GM19372 (cell line): ENCODE results near the gene ALPP.
"Not testable (repeated sequence)": the region's sequence is repeated elsewhere in the genome, so short reads cannot be mapped to it uniquely, and the experiment has no call there.

Experiments
- ATAC-seq: cut with Tn5 transposase; IDR thresholded peaks from one replicate; pipeline ENCODE4 v1.9.1; 2021; ENCODE audit warnings: mild to moderate bottlenecking, low read depth, moderate library complexity; ENCODE audit not compliant: unreplicated experiment

The ALPP gene

GRCh38 chr2:232363064-232363783 lies 15.3 kb upstream of the ALPP start:
- ATAC-seq: not testable (repeated sequence)

GRCh38 chr2:232363784-232364615 lies 14.6 kb upstream of the ALPP start:
- no peak for ATAC-seq

- not testable (repeated sequence) for ATAC-seq
Observed at GRCh38 chr2:232364806-232365594, 13.6 kb upstream of the ALPP start.

DNA sequence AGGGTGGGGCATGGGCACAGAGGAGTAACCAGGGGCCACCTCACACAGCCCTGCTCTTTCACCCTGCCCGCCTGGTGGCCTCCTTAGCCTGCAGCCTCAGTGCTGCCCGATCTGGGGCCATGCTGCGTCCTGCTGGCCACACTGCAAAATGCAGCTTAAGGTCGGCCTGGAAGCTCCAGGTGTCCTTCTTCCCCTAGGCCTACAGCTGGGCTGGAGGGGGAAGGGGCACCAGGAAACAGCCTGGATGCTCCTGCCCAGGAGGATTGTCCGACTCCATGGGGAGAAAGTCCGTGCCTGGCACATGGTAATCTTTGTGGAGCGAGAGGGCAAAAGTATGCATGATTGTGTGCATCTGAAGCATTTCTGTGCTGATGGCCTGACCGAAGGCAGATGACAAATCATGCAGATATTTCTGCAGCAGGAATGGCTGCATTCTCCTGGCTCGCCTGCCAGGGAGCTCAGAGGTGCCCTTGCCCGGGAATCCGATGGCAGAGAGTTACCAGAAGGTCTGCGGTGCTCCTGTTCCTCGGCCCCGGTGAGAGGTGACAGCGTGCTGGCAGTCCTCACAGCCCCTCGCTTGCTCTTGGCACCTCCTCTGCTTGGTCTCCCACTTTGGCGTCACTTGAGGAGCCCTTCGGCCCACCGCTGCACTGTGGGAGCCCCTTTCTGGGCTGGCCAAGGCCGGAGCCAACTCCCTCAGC lies 12.8 kb upstream of the ALPP start:
- ATAC-seq: no peak

GRCh38 chr2:232366461-232366860 lies 12.1 kb upstream of the ALPP start:
- not testable (repeated sequence) for ATAC-seq

DNA sequence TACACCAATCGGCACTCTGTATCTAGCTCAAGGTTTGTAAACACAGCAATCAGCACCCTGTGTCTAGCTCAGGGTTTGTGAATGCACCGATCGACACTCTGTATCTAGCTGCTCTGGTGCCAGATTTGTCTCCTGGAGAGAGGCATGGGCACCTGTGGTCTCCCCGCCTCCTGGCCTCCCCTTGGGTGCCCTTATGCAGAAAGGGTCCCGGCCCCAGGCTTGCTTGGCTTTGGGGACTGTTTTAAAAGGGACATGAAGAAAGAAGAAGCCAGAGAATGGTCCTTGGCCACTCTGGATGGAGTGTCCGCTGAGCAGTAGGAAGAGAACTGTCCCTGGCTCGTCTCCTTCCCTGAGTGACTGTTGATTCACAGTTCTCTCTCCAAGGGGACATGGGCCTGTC lies 11.5 kb upstream of the ALPP start:
- ATAC-seq: no peak

DNA sequence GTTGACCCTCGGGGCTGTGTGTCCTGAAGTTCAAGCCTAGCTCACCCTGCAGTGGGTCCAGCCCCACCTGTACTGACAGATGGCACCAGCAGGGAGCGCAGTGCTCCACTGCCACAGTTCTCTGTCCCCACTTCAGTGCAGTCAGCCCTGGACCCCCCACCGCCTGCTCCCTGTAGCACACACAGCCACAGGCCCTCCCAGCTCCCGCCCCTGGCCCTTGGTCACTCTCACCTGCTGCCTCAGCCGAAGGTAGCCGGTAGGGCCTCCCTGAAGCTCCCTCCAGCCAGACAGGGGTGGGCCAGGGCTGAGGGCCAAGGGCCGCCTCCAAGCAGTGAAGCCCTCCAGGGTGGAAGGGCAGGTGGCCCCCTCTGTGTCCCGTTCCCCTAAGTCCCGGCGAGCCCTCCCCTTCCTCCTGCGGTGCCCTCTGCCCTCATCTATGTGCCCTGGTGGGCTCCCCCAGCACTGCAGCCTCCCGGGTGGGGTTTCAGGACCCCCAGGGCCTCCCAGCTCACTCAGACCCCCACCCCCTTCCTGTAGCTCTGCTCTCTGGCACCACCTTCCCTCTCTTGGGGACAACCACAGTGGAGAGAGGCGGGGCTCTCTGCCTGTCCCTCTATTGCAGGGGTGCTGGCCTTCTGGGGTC lies 10.8 kb upstream of the ALPP start:
- ATAC-seq: no peak

- no peak for ATAC-seq
Observed at GRCh38 chr2:232368311-232368731, 10.2 kb upstream of the ALPP start.

- no peak for ATAC-seq
Observed at GRCh38 chr2:232369126-232369951, 9.2 kb upstream of the ALPP start.

- not testable (repeated sequence) for ATAC-seq
Observed at GRCh38 chr2:232370007-232370406, 8.5 kb upstream of the ALPP start.

DNA sequence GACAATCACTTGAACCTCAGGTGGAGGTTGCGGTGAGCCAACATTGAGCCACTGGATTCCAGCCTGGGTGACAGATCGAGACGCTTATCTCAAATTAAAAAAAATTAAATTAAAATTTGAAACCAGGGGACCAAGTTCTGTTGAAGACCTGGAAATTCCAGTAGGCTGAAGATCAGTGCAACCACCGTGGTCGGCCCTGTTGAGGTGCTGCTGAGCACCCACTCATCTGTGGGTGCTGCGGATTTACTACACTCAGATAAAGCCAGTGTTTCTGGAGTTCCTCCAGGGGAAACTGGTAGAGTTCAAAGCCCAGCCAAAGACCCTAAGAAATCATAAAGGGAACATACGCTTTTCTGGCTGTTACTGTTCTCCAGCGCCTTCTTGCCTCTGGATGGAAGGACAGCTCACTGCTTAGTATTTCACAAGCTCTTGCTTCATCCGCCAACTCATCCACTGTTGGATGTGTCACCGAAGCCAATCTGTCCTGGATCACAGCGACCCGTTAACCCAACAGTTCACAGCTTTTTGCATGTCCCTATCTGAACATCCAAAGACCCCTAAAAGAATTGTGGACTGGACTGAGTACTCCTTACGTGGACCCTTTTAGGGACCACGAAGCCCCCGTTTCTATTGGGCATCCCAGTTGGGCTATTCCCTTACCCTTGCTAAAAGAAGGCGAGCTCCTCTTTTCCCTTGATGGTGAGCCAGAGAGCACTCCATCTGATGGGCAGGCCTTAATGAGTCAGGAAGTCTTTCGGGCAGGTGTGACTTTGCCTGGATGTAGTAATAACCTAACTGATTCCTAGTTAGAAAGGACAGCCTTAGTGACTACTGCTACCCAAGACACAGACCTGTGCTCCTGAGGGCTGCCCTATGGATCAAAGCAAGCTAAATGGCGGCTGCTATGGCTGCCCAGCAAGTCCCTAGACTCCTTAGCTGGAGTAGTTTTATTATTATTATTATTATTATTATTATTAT lies 6.0 kb upstream of the ALPP start:
- no peak for ATAC-seq

- ATAC-seq: no peak
Observed at GRCh38 chr2:232374356-232374755, 4.2 kb upstream of the ALPP start.

GRCh38 chr2:232375164-232375563 lies 3.4 kb upstream of the ALPP start:
- ATAC-seq: no peak

DNA sequence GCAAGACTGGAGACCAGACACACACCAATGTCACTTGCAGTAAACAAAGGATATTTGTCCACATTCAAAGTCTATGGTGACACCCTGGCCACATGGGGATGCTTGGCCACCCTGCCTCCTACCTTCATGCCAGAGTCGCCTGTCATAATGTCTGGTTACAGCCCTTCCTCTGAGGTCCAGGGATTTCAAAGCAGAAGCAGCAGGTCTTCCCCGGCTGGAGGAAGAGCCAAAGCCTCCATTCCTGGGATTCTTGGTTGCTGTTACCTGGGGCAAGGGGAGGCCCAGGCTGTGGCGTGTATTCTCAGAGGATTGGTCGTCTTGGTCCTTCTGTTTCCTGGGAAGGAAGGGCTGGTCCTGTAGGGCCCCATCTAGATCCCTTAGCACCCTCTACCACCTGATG lies 2.3 kb upstream of the ALPP start:
- ATAC-seq: no peak

- no peak for ATAC-seq
Observed at GRCh38 chr2:232376713-232377112, 1.8 kb upstream of the ALPP start.

- no peak for ATAC-seq
Observed at GRCh38 chr2:232377319-232377718, 1.2 kb upstream of the ALPP start.

- ATAC-seq: no peak
Observed at GRCh38 chr2:232377841-232378734, 463 bp upstream of the ALPP start.
